ENCODE measurements around the gene TLL1.

- no peak for TF ChIP-seq CTCF (IDR thresholded peaks at IDR 0.05)
- TF ChIP-seq POLR2AphosphoS5 (IDR thresholded peaks at IDR 0.05; ENCODE audit: low read depth, low read length) = no peak
- TF ChIP-seq SIN3A (IDR thresholded peaks at IDR 0.05; ENCODE audit: borderline replicate concordance, insufficient read depth, low read depth, low read length) = no peak
Measured at GRCh38 chr4:166039822-166040221, 166.8 kb downstream of the TLL1 start.

All from Panc1 (cell line).